GM18511 (cell line): ENCODE data around the gene NKX2-4.
"Not testable (repeated sequence)": the region's sequence is repeated elsewhere in the genome, so short reads cannot be mapped to it uniquely, and the experiment has no call there.

ENCODE experiments used
- ATAC-seq: cut with Tn5 transposase; IDR thresholded peaks from one replicate; pipeline ENCODE4 v1.9.1; 2021; ENCODE audit warnings: mild to moderate bottlenecking, moderate library complexity; ENCODE audit not compliant: unreplicated experiment

NKX2-4 gene

DNA sequence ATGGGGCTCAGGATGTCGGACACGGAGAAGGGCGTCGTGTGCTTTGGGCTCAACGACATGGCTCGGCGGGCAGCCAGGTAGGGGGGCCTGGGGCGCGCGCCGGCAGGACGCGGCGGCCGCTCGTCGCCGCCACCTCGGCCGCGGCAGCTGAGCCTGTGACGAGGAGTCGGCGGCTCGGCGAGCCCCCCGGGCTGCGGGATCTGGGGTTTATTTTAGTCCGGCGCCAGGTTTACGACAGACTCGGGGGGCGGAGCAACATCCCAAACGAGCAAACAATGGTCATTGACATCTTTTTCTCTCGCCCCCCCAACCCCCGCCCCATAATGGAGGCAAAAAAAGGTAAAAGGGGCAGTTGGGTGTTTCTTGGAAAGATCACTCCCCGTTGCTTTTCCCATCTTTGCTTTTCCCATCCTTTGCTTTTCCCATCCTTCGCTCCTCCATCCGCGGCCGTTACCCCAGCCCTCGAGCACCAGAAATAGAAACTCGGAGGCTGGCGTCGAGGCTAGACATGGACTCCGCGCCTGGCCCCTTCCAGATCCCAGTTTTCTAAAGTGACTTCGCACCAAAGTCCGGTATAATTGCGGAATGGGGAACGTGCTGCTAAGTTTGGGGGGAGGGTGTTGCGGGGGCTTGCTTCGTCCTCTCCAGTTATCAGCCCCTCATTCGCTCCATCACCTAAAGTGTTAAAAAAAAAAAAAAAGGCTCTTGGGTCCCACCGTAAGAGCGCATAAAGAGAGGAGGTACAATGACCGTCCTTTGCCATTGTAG, at the start of gene NKX2-4:
Gene NKX2-4, minus strand, starts transcription at position 186 of the 768 bp plus-strand sequence. Its CDS starts 127 bp downstream, at position 59.
- no peak for ATAC-seq

DNA sequence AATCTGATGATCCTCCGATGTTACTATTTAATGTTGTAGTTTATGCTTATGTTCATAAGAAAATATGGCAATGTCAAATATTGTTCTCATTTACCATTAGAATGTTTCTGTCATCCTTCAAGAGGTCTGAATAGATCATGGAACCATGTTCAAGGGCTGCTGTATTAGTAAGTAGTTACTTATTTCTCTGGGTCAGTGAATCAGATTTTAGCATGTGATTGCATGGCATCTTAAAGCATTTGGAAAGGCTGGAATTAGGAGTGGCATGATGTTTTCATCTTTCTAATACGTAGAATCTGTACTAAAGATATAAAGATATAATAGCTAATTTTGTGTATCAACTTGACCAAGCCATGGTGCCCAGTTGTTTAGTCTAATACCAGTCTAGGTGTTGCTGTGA, 40.5 kb upstream of the NKX2-4 start:
- no peak for ATAC-seq

GRCh38 chr20:21437248-21437647, 39.9 kb upstream of the NKX2-4 start:
- no peak for ATAC-seq

GRCh38 chr20:21436205-21436604, 38.9 kb upstream of the NKX2-4 start:
- no peak for ATAC-seq

DNA sequence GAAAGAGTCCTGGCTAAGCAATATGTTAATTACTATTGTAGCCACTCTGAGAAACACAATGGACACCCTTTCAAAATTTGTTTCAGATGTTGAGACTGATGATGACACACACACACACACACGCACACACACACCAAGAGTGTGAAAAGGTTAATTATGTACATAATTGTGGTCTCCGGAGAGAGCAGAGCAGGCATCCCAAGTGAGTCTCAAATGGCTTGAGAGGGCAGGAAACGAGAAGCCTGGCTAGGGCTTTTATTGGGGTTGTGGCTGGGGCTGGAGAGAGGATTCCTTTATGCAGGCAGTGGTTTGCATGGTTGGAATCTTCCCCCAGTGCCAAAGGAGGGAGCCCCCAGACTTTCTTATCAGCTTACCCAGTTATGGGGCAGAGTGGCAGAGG, 38.2 kb upstream of the NKX2-4 start:
- no peak for ATAC-seq

DNA sequence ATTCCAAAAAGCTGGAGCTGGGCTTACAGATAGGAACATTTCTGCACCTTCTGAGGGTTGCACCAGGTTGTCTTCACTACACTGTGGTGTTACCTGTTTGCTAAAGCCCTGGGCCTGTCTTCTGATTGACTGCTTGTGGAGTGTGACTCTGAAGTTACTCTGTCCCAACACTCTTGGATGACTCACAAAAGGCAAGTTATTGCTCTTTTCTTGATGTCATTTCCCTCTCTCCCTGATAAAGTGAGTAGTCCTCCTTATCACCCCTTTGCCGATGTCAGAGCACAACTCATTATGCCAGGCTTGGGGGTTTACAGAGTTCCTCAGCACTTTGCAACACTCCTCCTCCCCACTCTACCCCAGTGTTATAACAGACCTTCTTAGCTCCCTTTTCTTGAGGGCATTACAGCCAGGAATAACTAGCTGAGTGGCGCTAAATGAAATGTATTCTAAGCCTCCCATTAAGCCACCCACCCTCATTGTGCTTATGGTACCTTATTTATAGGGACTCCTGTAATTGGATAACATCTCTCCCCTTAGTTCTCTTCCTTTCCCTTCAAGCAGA, 36.1 kb upstream of the NKX2-4 start:
- no peak for ATAC-seq

- ATAC-seq, result no peak
Observed at GRCh38 chr20:21432911-21433310, 35.6 kb upstream of the NKX2-4 start.

- ATAC-seq, result no peak
Observed at GRCh38 chr20:21430020-21430419, 32.7 kb upstream of the NKX2-4 start.

GRCh38 chr20:21424846-21425245, 27.5 kb upstream of the NKX2-4 start:
- no peak for ATAC-seq

DNA sequence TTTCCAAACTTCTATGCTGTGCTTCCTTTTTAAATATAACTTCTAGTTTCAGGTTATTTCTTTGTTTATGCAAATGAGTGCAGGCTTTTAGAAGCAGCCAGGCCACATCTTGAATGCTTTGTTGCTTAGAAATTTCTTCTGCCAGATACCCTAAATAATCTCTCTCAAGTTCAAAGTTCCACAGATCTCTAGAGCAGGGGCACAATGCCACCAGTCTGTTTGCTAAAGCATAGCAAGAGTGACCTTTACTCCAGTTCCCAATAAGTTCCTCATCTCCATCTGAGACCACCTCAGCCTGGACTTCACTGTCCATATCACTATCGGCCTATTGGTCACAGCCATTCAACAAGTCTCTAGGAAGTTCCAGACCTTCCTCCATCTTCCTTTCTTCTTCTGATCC, 26.4 kb upstream of the NKX2-4 start:
- ATAC-seq, result not testable (repeated sequence)

DNA sequence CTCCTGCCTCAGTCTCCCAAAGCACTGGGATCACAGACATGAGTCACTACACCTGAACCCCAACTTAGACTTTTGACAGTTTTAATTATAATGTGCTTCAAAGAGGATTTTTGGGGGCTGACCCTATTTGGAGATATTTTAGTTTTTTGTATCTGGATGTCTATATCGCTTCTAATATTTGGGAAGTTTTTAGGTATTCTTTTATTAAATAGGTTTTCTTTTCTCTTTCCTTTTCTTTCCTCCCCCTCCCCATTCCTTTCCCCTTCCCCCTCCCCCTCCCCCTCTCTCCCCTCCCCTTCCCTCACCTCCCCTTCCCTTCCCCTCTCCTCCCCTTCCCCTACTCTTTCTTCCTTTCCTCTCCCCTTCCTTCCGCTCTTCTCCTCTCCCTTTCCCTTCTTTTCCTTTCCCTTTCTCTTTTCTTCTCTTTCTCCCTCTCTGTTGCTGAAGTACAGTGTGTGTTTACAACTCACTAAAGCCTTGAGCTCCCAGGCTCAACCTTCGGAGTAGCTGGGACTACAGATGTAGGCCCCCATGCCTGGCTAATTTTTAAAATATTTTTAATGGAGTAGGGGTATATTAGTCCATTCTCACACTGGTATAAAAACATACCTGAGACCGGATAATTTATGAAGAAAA, 24.4 kb upstream of the NKX2-4 start:
- no peak for ATAC-seq

DNA sequence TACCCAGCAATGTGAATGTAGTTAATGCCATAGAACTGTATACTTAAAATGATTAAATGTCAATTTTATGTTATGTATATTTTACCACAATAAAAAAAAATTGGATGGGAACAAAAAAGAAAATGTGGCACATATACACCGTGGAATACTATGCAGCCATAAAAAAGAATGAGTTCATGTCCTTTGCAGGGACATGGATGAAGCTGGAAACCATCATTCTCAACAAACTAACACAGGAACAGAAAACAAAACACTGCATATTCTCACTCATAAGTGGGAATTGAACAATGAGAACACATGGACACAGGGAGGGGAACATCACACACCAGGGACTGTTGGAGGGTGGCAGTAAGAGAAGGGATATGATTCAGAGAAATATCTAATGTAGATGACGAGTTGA, 21.8 kb upstream of the NKX2-4 start:
- ATAC-seq, result not testable (repeated sequence)

GRCh38 chr20:21413996-21414395, 16.7 kb upstream of the NKX2-4 start:
- not testable (repeated sequence) for ATAC-seq

- no peak for ATAC-seq
Observed at GRCh38 chr20:21411725-21412124, 14.4 kb upstream of the NKX2-4 start.

DNA sequence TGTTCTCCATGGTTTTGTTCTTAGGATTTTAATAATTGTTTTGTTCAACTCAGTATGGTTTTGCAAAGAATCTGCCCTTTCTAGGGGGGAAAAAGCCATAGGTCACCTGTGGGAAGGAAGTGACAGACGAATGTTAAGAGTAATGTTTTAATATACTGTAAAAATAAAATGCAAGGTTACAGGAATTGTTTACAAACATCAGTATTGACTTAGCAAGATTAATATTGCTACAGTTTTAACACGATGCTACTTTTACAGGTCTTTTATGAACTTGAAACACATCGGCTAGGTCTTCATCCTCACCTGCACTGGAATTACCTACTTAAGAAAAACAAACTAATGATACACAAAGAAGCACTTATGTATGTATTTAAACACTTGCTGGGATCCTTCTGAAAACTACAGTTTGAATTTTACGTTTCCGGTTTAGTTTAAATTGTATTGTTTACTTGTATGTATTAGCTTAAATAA, 1.7 kb upstream of the NKX2-4 start:
- ATAC-seq, result no peak

- no peak for ATAC-seq
Observed at GRCh38 chr20:21398109-21399004, 1.0 kb upstream of the NKX2-4 start.

GRCh38 chr20:21396599-21397340, 556 bp downstream of the NKX2-4 start:
- no peak for ATAC-seq

GRCh38 chr20:21395666-21396598, 1.4 kb downstream of the NKX2-4 start:
- ATAC-seq, result no peak

GRCh38 chr20:21395051-21395665, 2.2 kb downstream of the NKX2-4 start:
- no peak for ATAC-seq
